GM12872 (cell line): ENCODE data around the gene ABITRAM.

Source experiments
- CTCF ChIP-seq: IDR thresholded peaks from 3 replicates; pipeline ENCODE4 v1.5.1; 2011; ENCODE audit warnings: low read depth, mild to moderate bottlenecking, low read length, moderate library complexity; ENCODE audit not compliant: insufficient read depth

ABITRAM gene

GRCh38 chr9:108900176-108900575 lies 34.0 kb upstream of the ABITRAM start:
- no peak for TF ChIP-seq CTCF

- no peak for TF ChIP-seq CTCF
Measured at GRCh38 chr9:108903420-108904103, 30.6 kb upstream of the ABITRAM start.

- TF ChIP-seq CTCF: no peak
Measured at GRCh38 chr9:108904161-108904560, 30.0 kb upstream of the ABITRAM start.

GRCh38 chr9:108905494-108905893 lies 28.7 kb upstream of the ABITRAM start:
- TF ChIP-seq CTCF: no peak

- TF ChIP-seq CTCF: no peak
Measured at GRCh38 chr9:108910402-108910801, 23.8 kb upstream of the ABITRAM start.

GRCh38 chr9:108910914-108911313 lies 23.3 kb upstream of the ABITRAM start:
- no peak for TF ChIP-seq CTCF

GRCh38 chr9:108911820-108912219 lies 22.4 kb upstream of the ABITRAM start:
- no peak for TF ChIP-seq CTCF

GRCh38 chr9:108913391-108913790 lies 20.8 kb upstream of the ABITRAM start:
- no peak for TF ChIP-seq CTCF
